RWPE2 (cell line): ENCODE data around the gene NUBP2.
A peak's percentile ranks its signal among the peaks of the same experiment; 100 is the strongest.

ENCODE experiments used
- ATAC-seq: fragments of 200-7000 bp; cut with Tn5 transposase; 3 replicates; pipeline ENCODE4 v1.9.1; 2021; ENCODE audit warnings: low read depth
- DNase-seq: peaks from one replicate; pipeline ENCODE4 v3.0.0-alpha.2; 2020; ENCODE audit warnings: low spot score
- H3K27ac ChIP-seq: fragments of 450-650 bp; 2 replicates; pipeline ENCODE4 v1.5.1; 2017; ENCODE audit warnings: mild to moderate bottlenecking; ENCODE audit not compliant: poor library complexity, severe bottlenecking
- H3K27me3 ChIP-seq: fragments of 250-450 bp; sonication (Bioruptor Pico); 2 replicates; pipeline ENCODE4 v1.5.1; 2021; ENCODE audit warnings: mild to moderate bottlenecking, moderate library complexity; ENCODE audit not compliant: insufficient read depth, poor library complexity, severe bottlenecking
- H3K36me3 ChIP-seq: fragments of 250-450 bp; sonication (Bioruptor Pico); 2 replicates; pipeline ENCODE4 v1.5.1; 2020; ENCODE audit warnings: low read depth, mild to moderate bottlenecking, moderate library complexity
- H3K4me1 ChIP-seq: fragments of 250-450 bp; sonication (Bioruptor Pico); 2 replicates; pipeline ENCODE4 v1.5.1; 2021; ENCODE audit warnings: mild to moderate bottlenecking, moderate library complexity; ENCODE audit not compliant: insufficient read depth, poor library complexity, severe bottlenecking
- H3K4me3 ChIP-seq: fragments of 250-450 bp; sonication (Bioruptor Pico); 2 replicates; pipeline ENCODE4 v1.5.1; 2021; ENCODE audit warnings: mild to moderate bottlenecking, moderate library complexity; ENCODE audit not compliant: severe bottlenecking
- H3K9me3 ChIP-seq: fragments of 250-450 bp; sonication (Bioruptor Pico); 2 replicates; pipeline ENCODE4 v1.5.1; 2021; ENCODE audit warnings: mild to moderate bottlenecking, moderate library complexity; ENCODE audit not compliant: severe bottlenecking
- TF ChIP-seq, protein P1 (sequence below): fragments of 450-650 bp; IDR thresholded peaks from one replicate; pipeline ENCODE4 v1.5.1; 2017; ENCODE audit warnings: mild to moderate bottlenecking, moderate library complexity; ENCODE audit not compliant: poor library complexity, severe bottlenecking

The NUBP2 gene, protein sequence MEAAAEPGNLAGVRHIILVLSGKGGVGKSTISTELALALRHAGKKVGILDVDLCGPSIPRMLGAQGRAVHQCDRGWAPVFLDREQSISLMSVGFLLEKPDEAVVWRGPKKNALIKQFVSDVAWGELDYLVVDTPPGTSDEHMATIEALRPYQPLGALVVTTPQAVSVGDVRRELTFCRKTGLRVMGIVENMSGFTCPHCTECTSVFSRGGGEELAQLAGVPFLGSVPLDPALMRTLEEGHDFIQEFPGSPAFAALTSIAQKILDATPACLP

GRCh38 chr16:1782408-1783264 is at the start of gene NUBP2, which contains the start of gene SPSB3:
Gene NUBP2 (plus strand): TSS chr16:1782960. CDS start chr16:1783021, 61 bp downstream.
Gene SPSB3 (minus strand): TSS chr16:1782571. CDS start chr16:1781483, 1,088 bp downstream.
- Histone ChIP-seq H3K27me3 (no peaks in the 10 kb centered on the region), H3K27ac (peak within 1 kb of the TSS; percentile 45), H3K4me3 (peak within 1 kb of the TSS; percentile 95), H3K4me1 (peaks cover 6% of the 10 kb centered on the region), H3K36me3 (peaks cover 26% of the 10 kb centered on the region), H3K9me3 (no peaks in the 10 kb centered on the region)
- DNase-seq (peak; percentile 100), ATAC-seq (peak; percentile 88)
- TF ChIP-seq, protein P1, sequence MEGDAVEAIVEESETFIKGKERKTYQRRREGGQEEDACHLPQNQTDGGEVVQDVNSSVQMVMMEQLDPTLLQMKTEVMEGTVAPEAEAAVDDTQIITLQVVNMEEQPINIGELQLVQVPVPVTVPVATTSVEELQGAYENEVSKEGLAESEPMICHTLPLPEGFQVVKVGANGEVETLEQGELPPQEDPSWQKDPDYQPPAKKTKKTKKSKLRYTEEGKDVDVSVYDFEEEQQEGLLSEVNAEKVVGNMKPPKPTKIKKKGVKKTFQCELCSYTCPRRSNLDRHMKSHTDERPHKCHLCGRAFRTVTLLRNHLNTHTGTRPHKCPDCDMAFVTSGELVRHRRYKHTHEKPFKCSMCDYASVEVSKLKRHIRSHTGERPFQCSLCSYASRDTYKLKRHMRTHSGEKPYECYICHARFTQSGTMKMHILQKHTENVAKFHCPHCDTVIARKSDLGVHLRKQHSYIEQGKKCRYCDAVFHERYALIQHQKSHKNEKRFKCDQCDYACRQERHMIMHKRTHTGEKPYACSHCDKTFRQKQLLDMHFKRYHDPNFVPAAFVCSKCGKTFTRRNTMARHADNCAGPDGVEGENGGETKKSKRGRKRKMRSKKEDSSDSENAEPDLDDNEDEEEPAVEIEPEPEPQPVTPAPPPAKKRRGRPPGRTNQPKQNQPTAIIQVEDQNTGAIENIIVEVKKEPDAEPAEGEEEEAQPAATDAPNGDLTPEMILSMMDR = no peak

- peaks cover 20% of the 10 kb centered on the region for H3K36me3 ChIP-seq
- no peak for ATAC-seq
- TF ChIP-seq, protein P1 = no peak
- H3K27me3 ChIP-seq = no peaks in the 10 kb centered on the region
- H3K4me1 ChIP-seq = no peaks in the 10 kb centered on the region
- no peak for DNase-seq
- no peak overlapping the region for H3K4me3 ChIP-seq
- H3K27ac ChIP-seq = no peak overlapping the region
- no peaks in the 10 kb centered on the region for H3K9me3 ChIP-seq
Observed at GRCh38 chr16:1734123-1734522, 48.6 kb upstream of the NUBP2 start.

GRCh38 chr16:1734816-1735215 is 47.9 kb upstream of the NUBP2 start:
- no peak overlapping the region for H3K27ac ChIP-seq
- H3K36me3 ChIP-seq = peaks cover 20% of the 10 kb centered on the region
- ATAC-seq (no peak; the same call in 2 of the 3 replicates), DNase-seq (no peak)
- H3K4me3 ChIP-seq = no peak overlapping the region
- no peaks in the 10 kb centered on the region for H3K9me3 ChIP-seq
- TF ChIP-seq, protein P1 = no peak
- no peaks in the 10 kb centered on the region for H3K4me1 ChIP-seq
- no peaks in the 10 kb centered on the region for H3K27me3 ChIP-seq

DNA sequence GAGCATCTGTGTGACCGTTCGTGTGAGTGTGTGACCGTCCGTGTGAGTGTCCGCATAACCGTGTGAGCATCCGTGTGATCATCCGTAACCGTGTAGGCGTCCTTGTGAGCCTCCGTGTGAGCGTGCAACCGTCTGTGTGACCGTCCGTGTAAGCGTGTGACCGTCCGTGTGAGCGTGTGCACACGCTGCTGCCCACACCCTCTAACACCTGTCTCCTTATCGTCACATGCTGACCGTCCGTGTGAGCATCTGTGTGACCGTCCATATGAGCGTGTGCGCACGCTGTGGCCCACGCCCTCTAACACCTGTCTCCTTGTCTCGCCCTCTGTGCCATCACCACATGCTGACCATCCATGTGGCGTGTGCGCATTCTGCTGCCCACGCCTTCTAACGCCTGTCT is 42.5 kb upstream of the NUBP2 start:
- no peak overlapping the region for H3K27ac ChIP-seq
- no peak for DNase-seq
- H3K4me1 ChIP-seq = peaks cover 6% of the 10 kb centered on the region
- no peak for ATAC-seq
- TF ChIP-seq, protein P1 = no peak
- H3K36me3 ChIP-seq = peaks cover 4% of the 10 kb centered on the region; the same call in 1 of the 2 replicates
- H3K9me3 ChIP-seq = no peaks in the 10 kb centered on the region
- no peaks in the 10 kb centered on the region for H3K27me3 ChIP-seq
- H3K4me3 ChIP-seq = no peak overlapping the region
